ENCODE measurements around the gene GLT8D1. TPM values are rescaled to one million over a fixed set of nuclear protein-coding genes. Genes with fewer than 3 reads are reported as not detected.

GLT8D1 gene
- total RNA-seq, 1 donor from 2014 or later: 37.1 TPM

- H3K27me3 ChIP-seq (ENCODE audit: low read depth): no peaks in the 10 kb centered on the region
- DNase-seq (no peak), ATAC-seq (no peak)
- TF ChIP-seq CTCF (IDR thresholded peaks at IDR 0.05): no peak
- intact Hi-C loops (cut with DNase I): no loop called here
- H3K9me3 ChIP-seq: no peaks in the 10 kb centered on the region
- peaks cover 6% of the 10 kb centered on the region for H3K36me3 ChIP-seq
- no peak overlapping the region for H3K4me3 ChIP-seq
- peaks cover 15% of the 10 kb centered on the region for H3K4me1 ChIP-seq
- H3K27ac ChIP-seq: no peak overlapping the region
These were observed 14.0 kb upstream of the GLT8D1 start for GRCh38 chr3:52719618-52720017.

GRCh38 chr3:52715714-52716305 lies 10.2 kb upstream of the GLT8D1 start:
- H3K27me3 ChIP-seq (ENCODE audit: low read depth): no peaks in the 10 kb centered on the region
- TF ChIP-seq CTCF (IDR thresholded peaks at IDR 0.05): no peak
- H3K4me3 ChIP-seq: no peak overlapping the region
- no peak overlapping the region for H3K27ac ChIP-seq
- ATAC-seq (no peak), DNase-seq (no peak)
- peaks cover 5% of the 10 kb centered on the region for H3K4me1 ChIP-seq
- intact Hi-C loops (cut with DNase I): no loop called here
- peaks cover 13% of the 10 kb centered on the region for H3K36me3 ChIP-seq
- H3K9me3 ChIP-seq: no peaks in the 10 kb centered on the region

GRCh38 chr3:52714335-52715302 lies 9.0 kb upstream of the GLT8D1 start:
- Histone ChIP-seq H3K36me3 (peaks cover 13% of the 10 kb centered on the region), H3K4me1 (no peaks in the 10 kb centered on the region), H3K27me3 (ENCODE audit: low read depth) (no peaks in the 10 kb centered on the region), H3K27ac (no peak overlapping the region), H3K4me3 (no peak overlapping the region), H3K9me3 (no peaks in the 10 kb centered on the region)
- peak; percentile 54 to 56 for ATAC-seq
- no peak for DNase-seq
- TF ChIP-seq CTCF (IDR thresholded peaks at IDR 0.05): no peak
- intact Hi-C loops (cut with DNase I): no loop called here

GRCh38 chr3:52712291-52713212 lies 7.0 kb upstream of the GLT8D1 start:
- no peak for ATAC-seq
- H3K9me3 ChIP-seq: no peaks in the 10 kb centered on the region
- H3K4me3 ChIP-seq: no peak overlapping the region
- peaks cover 22% of the 10 kb centered on the region for H3K36me3 ChIP-seq
- intact Hi-C loops (cut with DNase I): no loop called here
- no peak for TF ChIP-seq CTCF (IDR thresholded peaks at IDR 0.05)
- H3K4me1 ChIP-seq: peaks cover 6% of the 10 kb centered on the region
- no peak overlapping the region for H3K27ac ChIP-seq
- H3K27me3 ChIP-seq (ENCODE audit: low read depth): no peaks in the 10 kb centered on the region
- no peak for DNase-seq

GRCh38 chr3:52710512-52710911 lies 4.9 kb upstream of the GLT8D1 start:
- H3K36me3 ChIP-seq: peaks cover 25% of the 10 kb centered on the region
- TF ChIP-seq CTCF (IDR thresholded peaks at IDR 0.05): no peak
- H3K9me3 ChIP-seq: no peaks in the 10 kb centered on the region
- intact Hi-C loops (cut with DNase I): no loop called here
- DNase-seq: no peak
- no peak overlapping the region for H3K27ac ChIP-seq
- H3K4me1 ChIP-seq: peaks cover 18% of the 10 kb centered on the region
- no peak overlapping the region for H3K4me3 ChIP-seq
- no peak for ATAC-seq
- H3K27me3 ChIP-seq (ENCODE audit: low read depth): no peaks in the 10 kb centered on the region
